K562 (cell line): ENCODE results near the gene SP2. TPM values are rescaled to one million over a fixed set of nuclear protein-coding genes. Genes with fewer than 3 reads are reported as not detected.

Source experiments
- ATF7 ChIP-seq: fragments of 450-650 bp; IDR thresholded peaks from 2 replicates; pipeline ENCODE4 v1.7.1; 2014; ENCODE audit warnings: mild to moderate bottlenecking, moderate library complexity
- DPF2 ChIP-seq: fragments of 450-650 bp; IDR thresholded peaks from 2 replicates; pipeline ENCODE4 v1.6.1; 2016
- EP300 ChIP-seq: IDR thresholded peaks from 2 replicates; pipeline ENCODE4 v1.6.1; 2012; ENCODE audit warnings: low read length, improper control_type of control experiment
- GATAD2B ChIP-seq: fragments of 450-650 bp; IDR thresholded peaks from 2 replicates; pipeline ENCODE4 v1.6.1; 2017; ENCODE audit warnings: mild to moderate bottlenecking, borderline replicate concordance
- KDM4B ChIP-seq, 2 experiments: fragments of 450-650 bp in 1 of 2; sonication (generic) in 1 of 2; IDR thresholded peaks; 2 replicates each; pipeline ENCODE4 v1.6.1; 2016 to 2017; ENCODE audit warnings: borderline replicate concordance in 2 of 2, antibody characterized with exemption in 1 of 2, low read depth in 1 of 2, mild to moderate bottlenecking in 1 of 2
- POLR3G ChIP-seq: IDR thresholded peaks from 2 replicates; pipeline ENCODE4 v1.6.1; 2011; ENCODE audit not compliant: insufficient read length, insufficient replicate concordance; ENCODE audit errors: extremely low read depth
- SPI1 ChIP-seq: IDR thresholded peaks from 2 replicates; pipeline ENCODE4 v1.6.1; 2011; ENCODE audit warnings: low read depth, low read length, control low read depth, borderline replicate concordance
- ZNF232 ChIP-seq: sonication (generic); formaldehyde crosslinking; IDR thresholded peaks from 2 replicates; pipeline ENCODE4 v1.8.0; 2022; ENCODE audit warnings: mild to moderate bottlenecking, missing genetic modification reagents
- polyA plus RNA-seq, 8 experiments: library from polyadenylated mRNA; depleted of rRNA in 4 of 8; stranded (reverse) in 5 of 8; unstranded in 3 of 8; fragments of >200 nt; fragmentation: Nextera tagmentation in 2 of 8; fragmentation: Illumina TruSeq in 1 of 8; extraction: Ambion mirVana in 2 of 8; extraction: Trizol in 1 of 8; gene quantifications; 2 replicates each; pipeline versions ENCODE4 v1.2.1 to v1.2.3, GENCODE V29; 2011 to 2014; ENCODE audit warnings: inconsistent platforms in 1 of 8, missing spikeins in 1 of 8
- total RNA-seq, 7 experiments: library from RNA; depleted of rRNA in 6 of 7; stranded (reverse); fragments of >200 nt in 6 of 7; fragmentation: Illumina TruSeq in 2 of 7; extraction: Trizol in 2 of 7; gene quantifications; 2 replicates each; pipeline versions ENCODE4 v1.2.1 to v1.2.3, GENCODE V29; 2011 to 2021; ENCODE audit warnings: low replicate concordance in 1 of 7
- TF ChIP-seq, protein P1 (sequence below): fragments of 200-600 bp; sonication (generic); IDR thresholded peaks from one replicate; pipeline ENCODE4 v1.6.1; 2012; ENCODE audit warnings: mild to moderate bottlenecking, low read depth, low read length, inconsistent platforms
- TF ChIP-seq, protein P2 (sequence below), 2 experiments: fragments of 450-650 bp in 1 of 2; sonication (generic) in 1 of 2; formaldehyde crosslinking; conservative IDR thresholded peaks; 2 replicates each; pipeline versions ENCODE4 v1.4.0 to v1.8.1; 2020 to 2022; ENCODE audit warnings: mild to moderate bottlenecking in 1 of 2, missing genetic modification reagents in 1 of 2
- TF ChIP-seq, protein P3 (sequence below): fragments of 450-650 bp; IDR thresholded peaks from 2 replicates; pipeline ENCODE4 v1.6.1; 2017; ENCODE audit warnings: antibody characterized with exemption, mild to moderate bottlenecking

Gene SP2
- total and polyA plus RNA-seq, 9 of the 15 experiments (the other 6 are each of a cell fraction or from before 2014, with no cell fraction given) = 0.77 to 22.3 (median 2.3) TPM

DNA sequence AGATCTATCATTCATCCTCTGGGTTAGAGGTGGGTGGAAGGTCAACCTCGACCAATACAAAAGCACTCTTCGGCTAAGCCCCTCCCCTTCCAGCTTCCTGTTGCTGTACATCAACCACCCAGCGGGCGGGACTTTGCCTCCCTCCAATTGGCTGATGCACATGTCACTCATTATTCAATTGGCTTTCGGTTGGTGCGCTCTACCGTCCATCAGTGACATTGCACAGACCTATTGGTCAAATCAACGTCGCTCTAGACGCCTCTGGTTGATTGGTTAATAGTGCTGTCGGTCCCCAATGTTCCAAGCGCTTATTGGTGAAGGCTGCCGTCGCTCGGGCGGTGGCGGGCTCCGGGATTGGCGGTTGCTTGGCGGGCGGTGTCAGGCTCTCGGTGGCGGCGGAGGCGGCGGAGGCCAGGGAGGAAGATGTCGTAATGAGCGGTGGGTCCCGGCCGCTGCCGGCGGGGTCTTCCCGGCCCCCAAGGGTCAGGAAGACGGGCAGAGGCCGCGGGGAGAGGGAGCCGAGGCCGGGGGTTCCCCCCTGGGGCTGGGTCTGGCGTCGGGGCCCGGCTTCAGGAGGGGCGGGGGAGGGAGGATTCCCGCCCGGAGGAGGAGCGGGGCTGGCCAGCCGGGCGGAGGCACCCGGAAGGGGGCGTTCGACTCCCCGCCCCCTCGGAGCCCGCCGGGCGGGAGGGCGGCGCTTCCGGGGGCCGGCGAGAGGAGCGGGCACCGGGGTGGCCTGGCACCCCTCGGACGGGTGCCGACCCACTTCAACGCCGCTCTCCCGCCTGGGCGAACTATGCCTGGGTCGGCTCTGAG is at the start of gene SP2 (continued):
- TF ChIP-seq, protein P1, sequence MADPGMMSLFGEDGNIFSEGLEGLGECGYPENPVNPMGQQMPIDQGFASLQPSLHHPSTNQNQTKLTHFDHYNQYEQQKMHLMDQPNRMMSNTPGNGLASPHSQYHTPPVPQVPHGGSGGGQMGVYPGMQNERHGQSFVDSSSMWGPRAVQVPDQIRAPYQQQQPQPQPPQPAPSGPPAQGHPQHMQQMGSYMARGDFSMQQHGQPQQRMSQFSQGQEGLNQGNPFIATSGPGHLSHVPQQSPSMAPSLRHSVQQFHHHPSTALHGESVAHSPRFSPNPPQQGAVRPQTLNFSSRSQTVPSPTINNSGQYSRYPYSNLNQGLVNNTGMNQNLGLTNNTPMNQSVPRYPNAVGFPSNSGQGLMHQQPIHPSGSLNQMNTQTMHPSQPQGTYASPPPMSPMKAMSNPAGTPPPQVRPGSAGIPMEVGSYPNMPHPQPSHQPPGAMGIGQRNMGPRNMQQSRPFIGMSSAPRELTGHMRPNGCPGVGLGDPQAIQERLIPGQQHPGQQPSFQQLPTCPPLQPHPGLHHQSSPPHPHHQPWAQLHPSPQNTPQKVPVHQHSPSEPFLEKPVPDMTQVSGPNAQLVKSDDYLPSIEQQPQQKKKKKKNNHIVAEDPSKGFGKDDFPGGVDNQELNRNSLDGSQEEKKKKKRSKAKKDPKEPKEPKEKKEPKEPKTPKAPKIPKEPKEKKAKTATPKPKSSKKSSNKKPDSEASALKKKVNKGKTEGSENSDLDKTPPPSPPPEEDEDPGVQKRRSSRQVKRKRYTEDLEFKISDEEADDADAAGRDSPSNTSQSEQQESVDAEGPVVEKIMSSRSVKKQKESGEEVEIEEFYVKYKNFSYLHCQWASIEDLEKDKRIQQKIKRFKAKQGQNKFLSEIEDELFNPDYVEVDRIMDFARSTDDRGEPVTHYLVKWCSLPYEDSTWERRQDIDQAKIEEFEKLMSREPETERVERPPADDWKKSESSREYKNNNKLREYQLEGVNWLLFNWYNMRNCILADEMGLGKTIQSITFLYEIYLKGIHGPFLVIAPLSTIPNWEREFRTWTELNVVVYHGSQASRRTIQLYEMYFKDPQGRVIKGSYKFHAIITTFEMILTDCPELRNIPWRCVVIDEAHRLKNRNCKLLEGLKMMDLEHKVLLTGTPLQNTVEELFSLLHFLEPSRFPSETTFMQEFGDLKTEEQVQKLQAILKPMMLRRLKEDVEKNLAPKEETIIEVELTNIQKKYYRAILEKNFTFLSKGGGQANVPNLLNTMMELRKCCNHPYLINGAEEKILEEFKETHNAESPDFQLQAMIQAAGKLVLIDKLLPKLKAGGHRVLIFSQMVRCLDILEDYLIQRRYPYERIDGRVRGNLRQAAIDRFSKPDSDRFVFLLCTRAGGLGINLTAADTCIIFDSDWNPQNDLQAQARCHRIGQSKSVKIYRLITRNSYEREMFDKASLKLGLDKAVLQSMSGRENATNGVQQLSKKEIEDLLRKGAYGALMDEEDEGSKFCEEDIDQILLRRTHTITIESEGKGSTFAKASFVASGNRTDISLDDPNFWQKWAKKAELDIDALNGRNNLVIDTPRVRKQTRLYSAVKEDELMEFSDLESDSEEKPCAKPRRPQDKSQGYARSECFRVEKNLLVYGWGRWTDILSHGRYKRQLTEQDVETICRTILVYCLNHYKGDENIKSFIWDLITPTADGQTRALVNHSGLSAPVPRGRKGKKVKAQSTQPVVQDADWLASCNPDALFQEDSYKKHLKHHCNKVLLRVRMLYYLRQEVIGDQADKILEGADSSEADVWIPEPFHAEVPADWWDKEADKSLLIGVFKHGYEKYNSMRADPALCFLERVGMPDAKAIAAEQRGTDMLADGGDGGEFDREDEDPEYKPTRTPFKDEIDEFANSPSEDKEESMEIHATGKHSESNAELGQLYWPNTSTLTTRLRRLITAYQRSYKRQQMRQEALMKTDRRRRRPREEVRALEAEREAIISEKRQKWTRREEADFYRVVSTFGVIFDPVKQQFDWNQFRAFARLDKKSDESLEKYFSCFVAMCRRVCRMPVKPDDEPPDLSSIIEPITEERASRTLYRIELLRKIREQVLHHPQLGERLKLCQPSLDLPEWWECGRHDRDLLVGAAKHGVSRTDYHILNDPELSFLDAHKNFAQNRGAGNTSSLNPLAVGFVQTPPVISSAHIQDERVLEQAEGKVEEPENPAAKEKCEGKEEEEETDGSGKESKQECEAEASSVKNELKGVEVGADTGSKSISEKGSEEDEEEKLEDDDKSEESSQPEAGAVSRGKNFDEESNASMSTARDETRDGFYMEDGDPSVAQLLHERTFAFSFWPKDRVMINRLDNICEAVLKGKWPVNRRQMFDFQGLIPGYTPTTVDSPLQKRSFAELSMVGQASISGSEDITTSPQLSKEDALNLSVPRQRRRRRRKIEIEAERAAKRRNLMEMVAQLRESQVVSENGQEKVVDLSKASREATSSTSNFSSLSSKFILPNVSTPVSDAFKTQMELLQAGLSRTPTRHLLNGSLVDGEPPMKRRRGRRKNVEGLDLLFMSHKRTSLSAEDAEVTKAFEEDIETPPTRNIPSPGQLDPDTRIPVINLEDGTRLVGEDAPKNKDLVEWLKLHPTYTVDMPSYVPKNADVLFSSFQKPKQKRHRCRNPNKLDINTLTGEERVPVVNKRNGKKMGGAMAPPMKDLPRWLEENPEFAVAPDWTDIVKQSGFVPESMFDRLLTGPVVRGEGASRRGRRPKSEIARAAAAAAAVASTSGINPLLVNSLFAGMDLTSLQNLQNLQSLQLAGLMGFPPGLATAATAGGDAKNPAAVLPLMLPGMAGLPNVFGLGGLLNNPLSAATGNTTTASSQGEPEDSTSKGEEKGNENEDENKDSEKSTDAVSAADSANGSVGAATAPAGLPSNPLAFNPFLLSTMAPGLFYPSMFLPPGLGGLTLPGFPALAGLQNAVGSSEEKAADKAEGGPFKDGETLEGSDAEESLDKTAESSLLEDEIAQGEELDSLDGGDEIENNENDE = no peak
- no peak for TF ChIP-seq POLR3G
- TF ChIP-seq ATF7 = peak; percentile 98
- peak in 1 of 2 experiments; percentile 83; a peak in 1 of 4 replicates for TF ChIP-seq KDM4B (IDR thresholded peaks at IDR 0.05; ENCODE audit: borderline replicate concordance in 2 of 2, low read depth in 1 of 2)
- TF ChIP-seq, protein P2, sequence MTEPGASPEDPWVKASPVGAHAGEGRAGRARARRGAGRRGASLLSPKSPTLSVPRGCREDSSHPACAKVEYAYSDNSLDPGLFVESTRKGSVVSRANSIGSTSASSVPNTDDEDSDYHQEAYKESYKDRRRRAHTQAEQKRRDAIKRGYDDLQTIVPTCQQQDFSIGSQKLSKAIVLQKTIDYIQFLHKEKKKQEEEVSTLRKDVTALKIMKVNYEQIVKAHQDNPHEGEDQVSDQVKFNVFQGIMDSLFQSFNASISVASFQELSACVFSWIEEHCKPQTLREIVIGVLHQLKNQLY (CRISPR knock-in tag; conservative IDR thresholded peaks at IDR 0.05) = no peak
- peak; percentile 10; the same call in 1 of the 2 replicates for TF ChIP-seq GATAD2B
- TF ChIP-seq, protein P3, sequence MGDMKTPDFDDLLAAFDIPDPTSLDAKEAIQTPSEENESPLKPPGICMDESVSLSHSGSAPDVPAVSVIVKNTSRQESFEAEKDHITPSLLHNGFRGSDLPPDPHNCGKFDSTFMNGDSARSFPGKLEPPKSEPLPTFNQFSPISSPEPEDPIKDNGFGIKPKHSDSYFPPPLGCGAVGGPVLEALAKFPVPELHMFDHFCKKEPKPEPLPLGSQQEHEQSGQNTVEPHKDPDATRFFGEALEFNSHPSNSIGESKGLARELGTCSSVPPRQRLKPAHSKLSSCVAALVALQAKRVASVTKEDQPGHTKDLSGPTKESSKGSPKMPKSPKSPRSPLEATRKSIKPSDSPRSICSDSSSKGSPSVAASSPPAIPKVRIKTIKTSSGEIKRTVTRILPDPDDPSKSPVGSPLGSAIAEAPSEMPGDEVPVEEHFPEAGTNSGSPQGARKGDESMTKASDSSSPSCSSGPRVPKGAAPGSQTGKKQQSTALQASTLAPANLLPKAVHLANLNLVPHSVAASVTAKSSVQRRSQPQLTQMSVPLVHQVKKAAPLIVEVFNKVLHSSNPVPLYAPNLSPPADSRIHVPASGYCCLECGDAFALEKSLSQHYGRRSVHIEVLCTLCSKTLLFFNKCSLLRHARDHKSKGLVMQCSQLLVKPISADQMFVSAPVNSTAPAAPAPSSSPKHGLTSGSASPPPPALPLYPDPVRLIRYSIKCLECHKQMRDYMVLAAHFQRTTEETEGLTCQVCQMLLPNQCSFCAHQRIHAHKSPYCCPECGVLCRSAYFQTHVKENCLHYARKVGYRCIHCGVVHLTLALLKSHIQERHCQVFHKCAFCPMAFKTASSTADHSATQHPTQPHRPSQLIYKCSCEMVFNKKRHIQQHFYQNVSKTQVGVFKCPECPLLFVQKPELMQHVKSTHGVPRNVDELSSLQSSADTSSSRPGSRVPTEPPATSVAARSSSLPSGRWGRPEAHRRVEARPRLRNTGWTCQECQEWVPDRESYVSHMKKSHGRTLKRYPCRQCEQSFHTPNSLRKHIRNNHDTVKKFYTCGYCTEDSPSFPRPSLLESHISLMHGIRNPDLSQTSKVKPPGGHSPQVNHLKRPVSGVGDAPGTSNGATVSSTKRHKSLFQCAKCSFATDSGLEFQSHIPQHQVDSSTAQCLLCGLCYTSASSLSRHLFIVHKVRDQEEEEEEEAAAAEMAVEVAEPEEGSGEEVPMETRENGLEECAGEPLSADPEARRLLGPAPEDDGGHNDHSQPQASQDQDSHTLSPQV = no peak
- TF ChIP-seq SPI1 = no peak
- no peak for TF ChIP-seq DPF2
- no peak for TF ChIP-seq ZNF232
- no peak for TF ChIP-seq EP300
